NCI-H526 treated with DMSO at 0.1 percent for 48 hours (cell line): ENCODE data around the gene CD7.
"Not testable (repeated sequence)": the region's sequence is repeated elsewhere in the genome, so short reads cannot be mapped to it uniquely, and the experiment has no call there.

ENCODE experiments used
- DNase-seq: peaks from one replicate; lab custom pipeline; 2025; lab: John Stamatoyannopoulos, UW

CD7 gene

GRCh38 chr17:82317394-82318168 lies at the start of gene CD7:
CD7 (minus strand) TSS chr17:82317608; CDS start chr17:82317495, 113 bp downstream.
- no peak for DNase-seq

- no peak for DNase-seq
Observed at GRCh38 chr17:82366749-82367148, 49.3 kb upstream of the CD7 start.

GRCh38 chr17:82365606-82366295 lies 48.3 kb upstream of the CD7 start:
- no peak for DNase-seq

- no peak for DNase-seq
Observed at GRCh38 chr17:82361885-82362633, 44.7 kb upstream of the CD7 start.

GRCh38 chr17:82359451-82360074 lies 42.2 kb upstream of the CD7 start:
- DNase-seq = not testable (repeated sequence)

GRCh38 chr17:82358465-82359350 lies 41.3 kb upstream of the CD7 start, which contains the start of gene TEX19:
TEX19 (plus strand) TSS chr17:82359247; CDS start chr17:82362151, 2,904 bp downstream.
- DNase-seq = peak; percentile 42

- DNase-seq = no peak
Observed at GRCh38 chr17:82357394-82357793, 40.0 kb upstream of the CD7 start.

GRCh38 chr17:82356845-82357355 lies 39.5 kb upstream of the CD7 start:
- peak; percentile 30 for DNase-seq

GRCh38 chr17:82355770-82356427 lies 38.5 kb upstream of the CD7 start:
- no peak for DNase-seq

GRCh38 chr17:82354804-82355308 lies 37.4 kb upstream of the CD7 start:
- DNase-seq = no peak

- DNase-seq = no peak
Observed at GRCh38 chr17:82353484-82353883, 36.1 kb upstream of the CD7 start.

- DNase-seq = peak; percentile 74
Observed at GRCh38 chr17:82351713-82352488, 34.5 kb upstream of the CD7 start.

- DNase-seq = no peak
Observed at GRCh38 chr17:82351254-82351712, 33.9 kb upstream of the CD7 start.

- no peak for DNase-seq
Observed at GRCh38 chr17:82350182-82351030, 33.0 kb upstream of the CD7 start.

- no peak for DNase-seq
Observed at GRCh38 chr17:82349287-82349701, 31.9 kb upstream of the CD7 start.

GRCh38 chr17:82348866-82349265 lies 31.5 kb upstream of the CD7 start:
- no peak for DNase-seq

- DNase-seq = no peak
Observed at GRCh38 chr17:82348434-82348833, 31.0 kb upstream of the CD7 start.

GRCh38 chr17:82347994-82348393 lies 30.6 kb upstream of the CD7 start:
- not testable (repeated sequence) for DNase-seq
